Activated CD4-positive, alpha-beta T cell treated with anti-CD3 and anti-CD28 coated beads, Interleukin-2, amount 10 ng/mL, durations not matched to agents 24 days and 14 days (primary cell): Measurements from ENCODE around the gene BASP1. TPM values are rescaled to one million over a fixed set of nuclear protein-coding genes. Genes with fewer than 3 reads are reported as not detected.
"Not testable (repeated sequence)": the region's sequence is repeated elsewhere in the genome, so short reads cannot be mapped to it uniquely, and the experiment has no call there.

Experiments used
- DNase-seq: peaks from one replicate; pipeline ENCODE4 v3.0.0; 2022
- H3K27ac Mint-ChIP-seq: one replicate; pipeline ENCODE4 v1.8.0; 2022; ENCODE audit warnings: mild to moderate bottlenecking, mixed read lengths
- H3K27me3 Mint-ChIP-seq: one replicate; pipeline ENCODE4 v1.8.0; 2022; ENCODE audit warnings: mixed read lengths
- H3K36me3 Mint-ChIP-seq: one replicate; pipeline ENCODE4 v1.8.0; 2022; ENCODE audit warnings: low read depth, mild to moderate bottlenecking, mixed read lengths
- H3K4me1 Mint-ChIP-seq: one replicate; pipeline ENCODE4 v1.8.0; 2021; ENCODE audit warnings: mixed read lengths
- H3K4me3 Mint-ChIP-seq: one replicate; pipeline ENCODE4 v1.8.0; 2022; ENCODE audit warnings: mild to moderate bottlenecking, moderate library complexity, mixed read lengths
- H3K9me3 Mint-ChIP-seq: one replicate; pipeline ENCODE4 v1.8.0; 2021; ENCODE audit warnings: mixed read lengths
- intact Hi-C: fragments of 100-400 bp; cut with micrococcal nuclease; formaldehyde crosslinking; loops from one replicate; pipeline ENCODE4 v1.15.1; 2023
- total RNA-seq: library from RNA; stranded (reverse); gene quantifications from 2 replicates; pipeline ENCODE4 v1.2.3, GENCODE V29; 2022

BASP1 gene
- total RNA-seq, 1 donor from 2014 or later = 0.37 TPM

DNA sequence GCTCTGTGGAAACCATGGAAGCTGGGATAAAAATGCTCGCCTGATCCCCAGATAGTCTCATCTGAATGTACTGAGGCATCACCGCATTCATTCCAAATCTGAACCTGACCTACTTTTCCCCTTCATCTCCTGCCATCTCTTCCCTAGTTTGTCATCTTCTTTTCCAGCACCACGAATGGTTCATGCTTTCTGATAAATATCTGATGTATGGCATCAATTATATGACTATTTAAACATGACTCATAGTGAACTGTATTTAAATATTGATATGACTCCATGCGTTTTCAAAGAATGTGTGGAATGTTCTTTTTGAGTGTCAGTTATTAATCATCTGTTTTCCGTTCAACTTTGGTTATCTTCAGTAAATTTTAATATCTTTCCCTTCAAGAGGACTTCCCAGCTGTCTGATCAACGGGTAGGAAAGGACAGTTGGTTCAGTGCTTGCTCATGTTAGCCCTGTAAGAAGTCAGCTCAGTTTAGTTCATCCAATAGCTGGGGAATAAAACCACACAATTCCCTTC, 21.1 kb downstream of the BASP1 start:
- H3K9me3 Mint-ChIP-seq = no peaks in the 10 kb centered on the region
- H3K27me3 Mint-ChIP-seq = no peaks in the 10 kb centered on the region
- intact Hi-C loops = no loop called here
- no peak for DNase-seq
- no peaks in the 10 kb centered on the region for H3K36me3 Mint-ChIP-seq
- no peak overlapping the region for H3K27ac Mint-ChIP-seq
- H3K4me3 Mint-ChIP-seq = no peak overlapping the region
- H3K4me1 Mint-ChIP-seq = no peaks in the 10 kb centered on the region

DNA sequence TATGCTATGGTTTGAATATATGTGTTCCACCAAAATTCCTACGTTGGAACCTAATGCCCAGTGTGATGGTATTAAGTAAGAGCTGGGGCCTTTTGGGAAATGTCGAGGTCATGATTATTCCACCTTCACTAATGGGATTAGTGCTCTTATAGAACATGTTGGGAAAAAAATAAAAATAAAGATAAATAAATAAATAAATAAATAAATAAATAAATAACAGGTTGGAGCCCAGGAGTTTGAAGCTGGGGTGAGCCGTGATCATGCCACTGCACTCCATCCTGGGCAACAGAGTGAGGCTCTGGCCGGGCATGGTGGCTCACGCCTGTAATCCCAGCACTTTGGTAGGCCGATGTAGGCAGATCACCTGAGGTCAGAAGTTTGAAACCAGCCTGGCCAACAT, 22.5 kb downstream of the BASP1 start:
- Mint-ChIP-seq H3K9me3 (no peaks in the 10 kb centered on the region), H3K36me3 (no peaks in the 10 kb centered on the region), H3K4me1 (no peaks in the 10 kb centered on the region), H3K27me3 (no peaks in the 10 kb centered on the region), H3K27ac (no peak overlapping the region), H3K4me3 (no peak overlapping the region)
- intact Hi-C loops = no loop called here
- no peak for DNase-seq

DNA sequence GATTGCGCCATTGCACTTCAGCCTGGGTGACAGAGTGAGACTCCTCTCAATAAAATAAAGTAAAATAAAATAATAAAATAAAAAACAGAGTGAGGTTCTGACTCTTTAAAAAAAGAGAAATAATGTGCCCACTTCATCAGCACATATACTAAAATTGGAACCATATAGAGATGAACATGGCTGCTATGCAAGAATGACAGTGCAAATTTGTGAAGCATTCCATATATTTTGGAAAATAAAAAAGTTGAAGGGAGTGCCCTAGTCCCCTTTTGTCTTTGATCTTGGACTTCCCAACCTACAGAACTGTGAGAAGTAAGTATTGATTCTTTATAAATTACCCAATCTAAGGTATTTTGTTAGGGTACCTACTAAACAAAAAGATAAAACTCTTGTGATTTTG, 23.1 kb downstream of the BASP1 start:
- Mint-ChIP-seq H3K4me3 (no peak overlapping the region), H3K27me3 (no peaks in the 10 kb centered on the region), H3K36me3 (no peaks in the 10 kb centered on the region), H3K27ac (no peak overlapping the region), H3K4me1 (no peaks in the 10 kb centered on the region), H3K9me3 (no peaks in the 10 kb centered on the region)
- intact Hi-C loops = no loop called here
- no peak for DNase-seq

DNA sequence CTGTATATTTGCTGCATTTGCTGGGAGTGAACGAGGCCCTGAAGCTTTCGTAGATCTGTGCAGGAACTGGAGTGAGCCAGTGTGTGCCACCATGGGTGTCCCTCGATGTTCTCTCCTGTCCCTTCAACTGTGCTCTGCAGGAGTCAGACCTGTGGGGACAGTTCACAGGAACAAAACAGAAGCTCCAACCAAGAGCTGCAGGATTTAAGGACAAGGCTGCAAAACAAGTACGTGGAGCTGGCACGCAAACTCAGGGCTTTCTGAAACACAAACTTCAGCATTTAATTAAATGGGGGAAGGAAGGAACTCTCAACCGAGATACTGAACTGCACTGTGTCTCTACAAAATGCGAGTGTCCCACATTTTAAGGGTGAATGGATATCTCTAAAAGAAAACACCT, 24.2 kb downstream of the BASP1 start:
- no peaks in the 10 kb centered on the region for H3K36me3 Mint-ChIP-seq
- intact Hi-C loops = no loop called here
- no peak overlapping the region for H3K4me3 Mint-ChIP-seq
- no peaks in the 10 kb centered on the region for H3K4me1 Mint-ChIP-seq
- H3K27me3 Mint-ChIP-seq = no peaks in the 10 kb centered on the region
- no peaks in the 10 kb centered on the region for H3K9me3 Mint-ChIP-seq
- no peak for DNase-seq
- no peak overlapping the region for H3K27ac Mint-ChIP-seq

DNA sequence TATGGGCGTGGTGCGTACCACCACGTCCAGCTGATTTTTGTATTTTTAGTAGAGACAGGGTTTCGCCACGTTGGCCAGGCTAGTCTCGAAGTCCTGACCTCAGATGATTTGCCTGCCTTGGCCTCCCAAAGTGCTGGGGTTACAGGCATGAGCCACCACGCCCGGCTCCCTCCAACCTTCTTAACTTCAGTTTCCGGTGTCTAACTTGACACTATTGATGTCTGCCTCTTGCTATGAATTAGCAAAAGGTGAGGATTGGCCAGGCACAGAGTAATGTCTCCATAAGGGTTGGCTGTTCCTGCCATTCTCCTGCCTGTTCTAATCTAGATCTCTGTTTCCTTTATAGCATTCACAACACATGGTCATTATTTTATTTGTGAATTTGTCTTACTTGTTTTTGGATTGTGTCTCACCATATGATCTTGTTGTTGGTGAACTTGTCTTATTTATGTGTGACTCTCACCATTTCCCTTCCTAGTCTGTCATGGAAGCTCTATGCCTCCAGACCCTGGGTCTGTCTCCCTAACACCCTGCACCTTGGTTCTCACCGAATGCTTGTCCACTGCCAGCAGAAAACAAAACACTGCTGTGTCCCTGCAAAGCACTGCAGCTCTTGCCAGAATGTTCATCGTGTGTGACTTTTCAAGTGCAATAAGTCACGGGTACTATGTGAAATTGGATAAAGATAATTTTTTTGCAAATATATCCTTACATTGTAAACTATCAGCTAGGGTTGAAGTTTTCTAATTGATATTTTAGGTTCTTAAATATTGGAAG, 26.0 kb downstream of the BASP1 start:
- no peaks in the 10 kb centered on the region for H3K9me3 Mint-ChIP-seq
- no peaks in the 10 kb centered on the region for H3K27me3 Mint-ChIP-seq
- DNase-seq = no peak
- H3K4me1 Mint-ChIP-seq = no peaks in the 10 kb centered on the region
- H3K27ac Mint-ChIP-seq = no peak overlapping the region
- H3K36me3 Mint-ChIP-seq = no peaks in the 10 kb centered on the region
- no peak overlapping the region for H3K4me3 Mint-ChIP-seq
- intact Hi-C loops = no loop called here

DNA sequence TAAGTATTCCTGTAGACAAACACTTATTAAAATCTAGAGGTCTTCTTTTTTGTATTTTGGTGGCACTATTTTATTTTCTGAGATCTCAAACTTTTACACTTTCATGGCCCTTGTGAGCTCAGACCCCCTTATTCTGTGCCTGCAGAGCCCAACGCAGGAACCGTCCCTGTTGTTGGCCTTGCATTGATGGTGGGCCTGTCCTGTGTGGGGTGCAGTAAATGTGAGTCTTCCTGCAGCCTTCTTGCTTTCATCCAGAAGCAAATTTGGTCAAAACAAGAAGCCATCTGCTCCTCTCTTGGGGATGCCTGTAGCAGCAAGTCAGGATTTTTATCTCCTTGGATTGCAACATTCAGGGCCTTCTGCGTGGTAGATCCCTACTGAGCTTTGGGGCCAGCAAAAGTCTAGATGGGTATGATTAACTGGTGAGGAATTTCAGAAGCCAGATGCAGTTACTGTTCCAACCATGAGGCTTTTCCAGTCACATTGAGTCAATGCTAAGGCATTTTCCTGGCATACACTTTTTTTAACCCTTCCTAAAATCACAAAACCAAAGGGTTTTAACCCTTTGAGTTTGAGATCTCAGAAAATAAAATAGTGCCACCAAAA, 31.7 kb downstream of the BASP1 start:
- Mint-ChIP-seq H3K27me3 (no peaks in the 10 kb centered on the region), H3K36me3 (no peaks in the 10 kb centered on the region), H3K4me1 (no peaks in the 10 kb centered on the region), H3K9me3 (no peaks in the 10 kb centered on the region), H3K27ac (no peak overlapping the region), H3K4me3 (no peak overlapping the region)
- DNase-seq = no peak
- intact Hi-C loops = no loop called here

DNA sequence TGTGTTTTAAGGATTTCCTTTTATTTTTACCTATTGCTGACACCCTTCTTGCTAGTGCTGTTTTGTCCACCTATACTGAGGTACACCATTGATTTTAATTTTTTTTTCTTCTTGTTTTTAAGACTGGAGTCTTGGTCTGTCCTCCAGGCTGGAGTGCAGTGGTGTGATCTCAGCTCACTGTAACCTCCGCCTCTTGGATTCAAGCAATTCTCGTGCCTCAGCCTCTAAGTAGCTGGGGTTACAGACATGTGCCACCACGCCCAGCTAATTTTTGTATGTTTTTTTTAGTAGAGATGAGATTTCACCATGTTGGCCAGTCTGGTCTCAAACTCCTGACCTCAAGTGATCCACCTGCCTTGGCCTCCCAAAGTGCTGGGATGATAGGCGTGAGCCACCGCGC, 32.4 kb downstream of the BASP1 start:
- not testable (repeated sequence) for H3K36me3 Mint-ChIP-seq, H3K27me3 Mint-ChIP-seq

DNA sequence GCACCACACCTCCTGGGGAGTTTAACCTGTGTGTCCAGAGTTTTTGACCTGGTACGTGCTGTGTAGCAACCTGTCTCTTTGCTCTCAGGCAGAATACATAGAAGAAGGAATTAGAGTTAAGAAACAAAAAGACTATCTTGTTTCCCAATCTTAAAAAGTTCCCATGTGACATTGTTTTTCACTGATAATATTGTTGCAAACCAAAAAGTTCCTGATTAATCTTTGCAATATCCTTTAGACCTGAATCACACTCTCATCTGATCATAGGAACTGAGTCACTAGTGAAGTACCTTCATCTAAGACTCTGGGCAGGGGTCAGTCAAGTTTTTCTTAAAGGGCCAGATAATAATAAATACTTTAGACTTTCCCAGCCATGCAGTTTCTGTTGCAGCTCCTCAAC, 35.1 kb downstream of the BASP1 start:
- H3K36me3 Mint-ChIP-seq = no peaks in the 10 kb centered on the region
- no peak for DNase-seq
- H3K9me3 Mint-ChIP-seq = no peaks in the 10 kb centered on the region
- H3K4me3 Mint-ChIP-seq = no peak overlapping the region
- H3K27me3 Mint-ChIP-seq = no peaks in the 10 kb centered on the region
- intact Hi-C loops = no loop called here
- no peak overlapping the region for H3K27ac Mint-ChIP-seq
- H3K4me1 Mint-ChIP-seq = no peaks in the 10 kb centered on the region

More for the DNA sequence above, 32.4 kb downstream of the BASP1 start:
- H3K9me3 Mint-ChIP-seq, H3K4me1 Mint-ChIP-seq, intact Hi-C loops, H3K27ac Mint-ChIP-seq, H3K4me3 Mint-ChIP-seq, DNase-seq: not testable (repeated sequence)

DNA sequence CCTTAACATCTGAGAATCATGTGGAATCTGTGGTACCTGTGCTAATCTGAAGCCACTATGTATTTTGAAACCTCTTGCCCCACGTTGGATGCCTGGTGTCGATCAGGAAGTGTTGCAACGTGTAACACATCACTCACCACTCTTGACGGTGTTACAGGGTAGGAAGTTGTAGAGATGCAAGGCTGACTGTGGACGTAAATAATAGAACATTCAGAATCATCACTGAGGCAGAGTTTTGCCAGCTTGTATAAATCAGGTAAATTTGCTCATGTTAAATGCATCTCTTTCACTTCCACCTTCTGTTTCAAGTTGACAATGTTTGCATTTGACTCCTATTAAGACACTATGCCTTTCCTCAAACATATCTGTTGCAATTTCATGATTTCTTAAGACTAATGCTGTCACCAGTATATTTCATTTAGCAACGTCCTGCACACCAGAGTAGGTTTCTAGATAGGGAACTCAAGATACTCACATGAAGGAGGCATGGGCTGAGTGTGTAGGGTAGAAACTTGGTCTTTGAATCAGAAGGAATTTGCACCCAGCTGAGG, 38.1 kb downstream of the BASP1 start:
- Mint-ChIP-seq H3K4me3 (no peak overlapping the region), H3K36me3 (no peaks in the 10 kb centered on the region), H3K27ac (no peak overlapping the region), H3K9me3 (peaks cover 7% of the 10 kb centered on the region), H3K4me1 (no peaks in the 10 kb centered on the region), H3K27me3 (no peaks in the 10 kb centered on the region)
- DNase-seq = no peak
- intact Hi-C loops = no loop called here

DNA sequence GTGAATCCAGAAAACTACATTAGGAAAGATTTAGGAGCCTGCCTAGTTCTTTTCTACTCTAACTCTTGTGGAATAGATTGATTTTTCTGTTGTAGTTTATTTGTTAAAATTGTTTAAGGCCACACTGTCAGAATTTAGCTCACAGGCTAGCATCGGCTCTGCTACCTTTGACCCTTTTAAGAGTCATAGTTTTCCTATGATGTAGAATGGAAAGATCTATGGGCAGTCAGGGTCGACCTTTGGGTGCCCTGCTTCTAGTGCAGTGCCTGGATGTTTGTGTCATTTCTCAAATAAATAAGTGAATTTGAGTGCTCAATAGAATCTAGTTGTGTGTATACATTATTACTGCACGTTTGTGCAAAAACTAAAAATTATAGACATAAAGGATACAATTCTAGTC, 38.7 kb downstream of the BASP1 start:
- Mint-ChIP-seq H3K9me3 (peaks cover 7% of the 10 kb centered on the region), H3K36me3 (no peaks in the 10 kb centered on the region), H3K27me3 (no peaks in the 10 kb centered on the region), H3K4me3 (no peak overlapping the region), H3K4me1 (no peaks in the 10 kb centered on the region), H3K27ac (no peak overlapping the region)
- intact Hi-C loops = no loop called here
- no peak for DNase-seq

DNA sequence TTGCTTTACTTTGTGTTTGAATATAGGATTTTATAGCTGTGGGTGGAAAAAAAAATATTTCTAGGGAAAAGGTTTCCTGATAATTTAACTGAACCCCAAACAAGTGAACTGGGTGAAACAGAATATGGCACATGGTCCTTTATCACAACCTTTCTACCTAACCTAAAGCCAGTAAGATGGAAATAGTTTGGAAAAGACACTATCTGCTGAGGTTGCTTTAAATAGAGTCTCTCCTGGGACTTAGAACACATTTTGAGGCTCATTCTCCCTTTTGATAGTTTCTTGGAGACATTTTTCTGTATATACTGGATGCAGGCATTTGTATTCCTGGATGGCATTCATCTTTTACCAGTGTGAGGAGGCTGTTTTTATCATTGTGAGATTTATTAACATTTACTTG, 39.4 kb downstream of the BASP1 start:
- H3K27me3 Mint-ChIP-seq = no peaks in the 10 kb centered on the region
- DNase-seq = no peak

DNA sequence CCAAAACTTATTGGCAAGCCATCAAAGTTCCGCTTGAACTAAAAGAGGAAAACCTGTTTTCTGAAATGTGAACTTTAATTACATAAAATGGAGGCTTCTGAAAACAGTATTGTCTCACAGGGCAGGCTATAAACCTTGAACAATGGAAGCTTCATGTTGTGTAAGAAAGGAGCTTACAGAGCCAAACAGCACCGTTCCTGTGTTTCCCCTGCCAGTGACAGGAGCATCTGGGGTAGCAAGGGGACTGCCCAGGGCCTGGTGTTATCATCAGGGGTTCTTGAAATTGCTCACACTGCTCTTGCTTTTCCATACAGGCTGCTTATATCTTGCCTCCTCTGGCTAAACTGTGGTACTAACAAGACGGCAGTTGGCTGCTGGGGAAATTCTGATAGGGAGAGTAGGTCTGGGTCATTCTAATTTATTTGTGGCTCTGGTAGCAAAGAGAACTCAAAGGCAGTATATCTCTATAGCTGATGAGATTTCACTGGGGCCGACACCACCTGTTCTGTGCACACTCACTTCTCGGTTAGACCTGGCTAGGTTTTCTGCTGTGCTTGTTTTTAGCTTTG, 40.4 kb downstream of the BASP1 start:
- peaks cover 7% of the 10 kb centered on the region for H3K9me3 Mint-ChIP-seq
- no peak for DNase-seq
- H3K4me3 Mint-ChIP-seq = no peak overlapping the region
- intact Hi-C loops = no loop called here
- H3K4me1 Mint-ChIP-seq = no peaks in the 10 kb centered on the region
- no peak overlapping the region for H3K27ac Mint-ChIP-seq
- H3K36me3 Mint-ChIP-seq = no peaks in the 10 kb centered on the region
- no peaks in the 10 kb centered on the region for H3K27me3 Mint-ChIP-seq

More for the DNA sequence above, 39.4 kb downstream of the BASP1 start:
- no peaks in the 10 kb centered on the region for H3K36me3 Mint-ChIP-seq
- no peaks in the 10 kb centered on the region for H3K4me1 Mint-ChIP-seq
- peaks cover 7% of the 10 kb centered on the region for H3K9me3 Mint-ChIP-seq
- intact Hi-C loops = no loop called here
- no peak overlapping the region for H3K4me3 Mint-ChIP-seq
- H3K27ac Mint-ChIP-seq = no peak overlapping the region

DNA sequence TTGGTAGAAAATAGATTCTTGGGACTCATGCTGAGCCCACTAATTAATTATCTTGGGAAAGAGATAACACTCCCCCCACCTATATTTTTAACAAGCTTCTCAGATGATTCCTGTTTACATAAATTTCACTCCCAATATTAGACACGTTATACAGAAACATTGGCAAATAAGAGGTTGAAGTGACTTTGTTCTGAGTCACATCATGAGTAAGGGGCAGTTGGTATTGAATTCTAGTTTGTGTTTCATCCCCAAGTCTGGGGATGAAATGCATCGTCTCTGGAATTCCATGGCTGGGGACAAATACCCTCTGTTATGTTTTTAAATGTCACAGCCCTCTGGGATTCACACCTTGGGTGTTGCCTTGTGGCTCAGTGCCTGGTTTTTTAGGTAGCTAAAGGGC, 41.0 kb downstream of the BASP1 start:
- Mint-ChIP-seq H3K27ac (no peak overlapping the region), H3K27me3 (no peaks in the 10 kb centered on the region), H3K9me3 (peaks cover 7% of the 10 kb centered on the region), H3K4me1 (no peaks in the 10 kb centered on the region), H3K36me3 (no peaks in the 10 kb centered on the region), H3K4me3 (no peak overlapping the region)
- intact Hi-C loops = no loop called here
- no peak for DNase-seq

DNA sequence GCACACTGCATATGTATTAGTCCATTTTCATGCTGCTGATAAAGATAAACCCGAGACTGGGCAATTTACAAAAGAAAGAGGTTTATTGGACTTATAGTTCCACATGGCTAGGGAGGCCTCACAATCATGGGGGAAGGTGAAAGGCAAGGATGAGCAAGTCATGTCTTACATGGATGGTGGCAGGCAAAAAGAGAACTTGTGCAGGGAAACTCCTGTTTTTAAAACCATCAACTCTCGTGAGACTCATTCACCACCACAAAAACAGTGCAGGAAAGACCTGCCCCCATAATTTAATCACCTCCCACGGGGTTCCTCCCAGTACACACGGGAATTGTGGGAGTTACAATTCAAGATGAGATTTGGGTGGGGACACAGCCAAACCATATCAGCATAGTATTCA, 41.6 kb downstream of the BASP1 start:
- H3K4me1 Mint-ChIP-seq, DNase-seq, H3K27ac Mint-ChIP-seq, H3K27me3 Mint-ChIP-seq, H3K4me3 Mint-ChIP-seq, H3K36me3 Mint-ChIP-seq, intact Hi-C loops, H3K9me3 Mint-ChIP-seq: not testable (repeated sequence)
